Small intestine (tissue), 7 donors: ENCODE measurements around the gene HMMR. TPM values are rescaled to one million over a fixed set of nuclear protein-coding genes. Genes with fewer than 3 reads are reported as not detected.
"Not testable (repeated sequence)": the region's sequence is repeated elsewhere in the genome, so short reads cannot be mapped to it uniquely, and the experiment has no call there.

Experiments used
- DNase-seq, 2 donors: peaks; one replicate each; pipeline versions ENCODE4 v3.0.0 to v3.0.0-alpha.2; 2013
- FAIRE-seq: peaks from 2 replicates; lab custom pipeline; 2012; peaks lifted over from hg19 to GRCh38; lab: Jason Lieb, UNC
- H3K27ac ChIP-seq, 3 donors: one replicate each; pipeline ENCODE4 v1.5.1; 2013; ENCODE audit warnings: low read length in 2 of 3, mild to moderate bottlenecking in 2 of 3, control low read depth in 1 of 3, inconsistent platforms in 1 of 3, low read depth in 1 of 3, moderate library complexity in 1 of 3
- H3K27me3 ChIP-seq, 3 donors: one replicate each; pipeline ENCODE4 v1.6.1; 2013; ENCODE audit warnings: low read length in 3 of 3, inconsistent platforms in 1 of 3; ENCODE audit not compliant: control insufficient read depth in 3 of 3, insufficient read depth in 3 of 3
- H3K36me3 ChIP-seq, 3 donors: one replicate each; pipeline ENCODE4 v1.6.1; 2013; ENCODE audit warnings: low read length in 3 of 3, inconsistent platforms in 1 of 3, low read depth in 1 of 3, mild to moderate bottlenecking in 1 of 3, moderate library complexity in 1 of 3; ENCODE audit not compliant: control insufficient read depth in 3 of 3, insufficient read depth in 2 of 3
- H3K4me1 ChIP-seq, 3 donors: one replicate each; pipeline ENCODE4 v1.6.1; 2013; ENCODE audit warnings: low read length in 2 of 3, inconsistent platforms in 1 of 3, low read depth in 1 of 3, mild to moderate bottlenecking in 1 of 3, moderate library complexity in 1 of 3; ENCODE audit not compliant: control insufficient read depth in 3 of 3, insufficient read depth in 2 of 3
- H3K4me3 ChIP-seq, 3 donors: one replicate each; pipeline ENCODE4 v1.5.1; 2013; ENCODE audit warnings: low read length in 3 of 3, control low read depth in 1 of 3, inconsistent platforms in 1 of 3, low read depth in 1 of 3, mild to moderate bottlenecking in 1 of 3, moderate library complexity in 1 of 3
- H3K9me3 ChIP-seq, 2 donors: one replicate each; pipeline ENCODE4 v1.6.1; 2013; ENCODE audit warnings: low read depth in 1 of 2, low read length in 1 of 2; ENCODE audit not compliant: control insufficient read depth in 2 of 2, insufficient read depth in 1 of 2
- WGBS, 3 donors: extraction: QIAGEN DNeasy Blood & Tissue Kit; methylation state at CpG; one replicate each; pipeline ENCODE4 v1.1.7; 2013; 5-methylcytosine and 5-hydroxymethylcytosine counted together
- polyA plus RNA-seq, 4 donors: library from polyadenylated mRNA; stranded (reverse) in 3 of 4; unstranded in 1 of 4; fragments of 200-250 nt in 3 of 4; fragments of 120-200 nt in 1 of 4; gene quantifications; one replicate each; pipeline versions ENCODE4 v1.2.1 to v1.2.3, GENCODE V29; 2013
- donor health status: healthy with polysubstance abuse.
- donor health status: control.
- donor health status: control.
- donor health status: Bipolar disorder and iron deficiency.
- donor health status: healthy.

HMMR gene
- polyA plus RNA-seq, 4 donors, result 1.1 to 22.5 (median 7.0) TPM

GRCh38 chr5:163531272-163531671, 70.8 kb downstream of the HMMR start:
- Histone ChIP-seq H3K27ac (no peak overlapping the region), H3K9me3 (peaks cover 0 to 2% of the 10 kb centered on the region in 2 donors), H3K36me3 (no peaks in the 10 kb centered on the region), H3K4me1 (peaks cover 0 to 13% (median 4%) of the 10 kb centered on the region in 3 donors), H3K4me3 (no peak overlapping the region), H3K27me3 (no peaks in the 10 kb centered on the region)
- no peak for DNase-seq
- no peak for FAIRE-seq
- 22 to 62% (median 44%) methylated on average over 3 of the region's 3 CpGs for WGBS, 3 donors

- H3K9me3 ChIP-seq, result peaks cover 0 to 2% of the 10 kb centered on the region in 2 donors
- FAIRE-seq, result no peak
- H3K27me3 ChIP-seq, result no peaks in the 10 kb centered on the region
- no peak overlapping the region for H3K27ac ChIP-seq
- peaks cover 0 to 13% (median 4%) of the 10 kb centered on the region in 3 donors for H3K4me1 ChIP-seq
- no peaks in the 10 kb centered on the region for H3K36me3 ChIP-seq
- H3K4me3 ChIP-seq, result no peak overlapping the region
- 50 to 53% (median 51%) methylated on average over 5 of the region's 5 CpGs for WGBS, 3 donors
- no peak for DNase-seq
Observed at GRCh38 chr5:163532171-163533084, 72.0 kb downstream of the HMMR start.

- FAIRE-seq, result no peak
- WGBS, 3 donors, result 60 to 86% (median 64%) methylated on average over 2 of the region's 2 CpGs
Observed at GRCh38 chr5:163533223-163533622, 72.8 kb downstream of the HMMR start.

GRCh38 chr5:163534492-163535094, 74.2 kb downstream of the HMMR start:
- WGBS, 3 donors, result 12 to 40% (median 34%) methylated on average over 2 of the region's 2 CpGs
- FAIRE-seq (no peak), DNase-seq (peak; percentile 63 to 85)
- Histone ChIP-seq H3K27me3 (no peaks in the 10 kb centered on the region), H3K9me3 (peaks cover 0 to 2% of the 10 kb centered on the region in 2 donors), H3K4me3 (no peak overlapping the region), H3K4me1 (peaks cover 0 to 13% (median 4%) of the 10 kb centered on the region in 3 donors), H3K36me3 (no peaks in the 10 kb centered on the region), H3K27ac (peak overlapping the region in 1 of 3 donors; percentile 40)

More at GRCh38 chr5:163533223-163533622, 72.8 kb downstream of the HMMR start:
- DNase-seq, result no peak
- Histone ChIP-seq H3K4me1 (peaks cover 0 to 13% (median 4%) of the 10 kb centered on the region in 3 donors), H3K27me3 (no peaks in the 10 kb centered on the region), H3K9me3 (peaks cover 0 to 2% of the 10 kb centered on the region in 2 donors), H3K36me3 (no peaks in the 10 kb centered on the region), H3K4me3 (no peak overlapping the region), H3K27ac (no peak overlapping the region)

GRCh38 chr5:163535290-163535689, 74.9 kb downstream of the HMMR start:
- Histone ChIP-seq H3K9me3 (peaks cover 0 to 2% of the 10 kb centered on the region in 2 donors), H3K27me3 (no peaks in the 10 kb centered on the region), H3K4me3 (no peak overlapping the region), H3K36me3 (no peaks in the 10 kb centered on the region), H3K4me1 (peaks cover 0 to 13% (median 4%) of the 10 kb centered on the region in 3 donors), H3K27ac (peak overlapping the region in 2 of 3 donors; percentile 36 to 52)
- DNase-seq (peak; percentile 38 to 40), FAIRE-seq (no peak)
- 15 to 47% (median 28%) methylated on average over 3 of the region's 3 CpGs for WGBS, 3 donors

- not testable (repeated sequence) for H3K9me3 ChIP-seq, DNase-seq, H3K4me3 ChIP-seq, H3K27me3 ChIP-seq, H3K36me3 ChIP-seq, H3K27ac ChIP-seq, FAIRE-seq
- WGBS, 3 donors, result 90 to 96% (median 90%) methylated on average over 3 of the region's 3 CpGs
- H3K4me1 ChIP-seq, result peaks cover 0 to 13% (median 4%) of the 10 kb centered on the region in 3 donors
Observed at GRCh38 chr5:163536442-163536841, 76.0 kb downstream of the HMMR start.

- Histone ChIP-seq H3K27ac (no peak overlapping the region), H3K4me3 (no peak overlapping the region), H3K36me3 (no peaks in the 10 kb centered on the region), H3K4me1 (no peaks in the 10 kb centered on the region), H3K27me3 (no peaks in the 10 kb centered on the region), H3K9me3 (no peaks in the 10 kb centered on the region)
- WGBS, 3 donors, result 40 to 54% (median 44%) methylated on average over 1 of the region's 1 CpG
- DNase-seq, result peak; percentile 38 to 55
- FAIRE-seq, result no peak
Observed at GRCh38 chr5:163540696-163541095, 80.3 kb downstream of the HMMR start.
